HL-60 (cell line): ENCODE measurements around the gene TBC1D1.

ENCODE experiments used
- DNase-seq, 2 experiments: peaks; one replicate each; pipeline ENCODE4 v3.0.0-alpha.2; 2010 to 2020; ENCODE audit warnings: low read depth in 1 of 2, low spot score in 1 of 2
- H3K27ac ChIP-seq: fragments of 250-450 bp; sonication (Bioruptor Pico); replicated peaks from 2 replicates; pipeline ENCODE4 v1.5.1; 2020; ENCODE audit warnings: mild to moderate bottlenecking, moderate library complexity
- H3K27me3 ChIP-seq: fragments of 250-450 bp; sonication (Bioruptor Pico); 2 replicates; pipeline ENCODE4 v1.5.1; 2021; ENCODE audit warnings: mild to moderate bottlenecking, moderate library complexity; ENCODE audit not compliant: insufficient read depth, poor library complexity, severe bottlenecking
- H3K4me3 ChIP-seq: replicated peaks from 2 replicates; pipeline ENCODE4 v1.5.1; 2011; ENCODE audit warnings: mild to moderate bottlenecking, control low read depth, low read length; ENCODE audit not compliant: insufficient read depth
- GABPA ChIP-seq: IDR thresholded peaks from 2 replicates; pipeline ENCODE4 v1.6.1; 2012; ENCODE audit warnings: low read depth
- POLR2AphosphoS5 ChIP-seq: IDR thresholded peaks from 2 replicates; pipeline ENCODE4 v1.6.1; 2012; ENCODE audit warnings: low read depth
- SPI1 ChIP-seq: IDR thresholded peaks from 2 replicates; pipeline ENCODE4 v1.6.1; 2012; ENCODE audit warnings: low read depth, mild to moderate bottlenecking, borderline replicate concordance
- TF ChIP-seq, protein P1 (sequence below): IDR thresholded peaks from 2 replicates; pipeline ENCODE4 v1.6.1; 2012; ENCODE audit warnings: low read depth; ENCODE audit not compliant: insufficient replicate concordance
- TF ChIP-seq, protein P2 (sequence below): IDR thresholded peaks from one replicate; pipeline ENCODE4 v1.5.1; 2011; ENCODE audit warnings: low read length, control low read depth, inconsistent platforms; ENCODE audit not compliant: insufficient read depth

Gene TBC1D1

DNA sequence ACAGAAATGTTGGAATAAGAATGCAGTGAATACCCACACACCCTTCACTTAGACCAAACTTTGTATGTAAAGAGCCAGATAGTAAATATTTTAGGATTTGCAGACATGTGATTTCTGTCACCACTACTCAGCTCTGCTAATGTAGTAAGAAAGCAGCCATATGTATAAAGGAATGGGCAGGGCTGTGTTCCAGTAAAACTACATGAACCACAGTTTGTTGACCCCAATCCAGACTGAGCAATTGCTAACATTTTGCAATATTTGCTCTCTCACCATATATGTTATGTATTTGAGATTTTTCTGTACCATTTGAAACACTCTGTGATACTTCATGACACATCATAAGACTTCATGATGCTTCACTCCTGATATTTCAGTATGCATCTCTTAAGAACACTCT is 32.0 kb upstream of the TBC1D1 start:
- Histone ChIP-seq H3K4me3 (no peak overlapping the region), H3K27ac (no peak overlapping the region), H3K27me3 (no peaks in the 10 kb centered on the region)
- DNase-seq: no peak
- TF ChIP-seq SPI1 (no peak), GABPA (no peak), POLR2AphosphoS5 (no peak)
- TF ChIP-seq, protein P1, sequence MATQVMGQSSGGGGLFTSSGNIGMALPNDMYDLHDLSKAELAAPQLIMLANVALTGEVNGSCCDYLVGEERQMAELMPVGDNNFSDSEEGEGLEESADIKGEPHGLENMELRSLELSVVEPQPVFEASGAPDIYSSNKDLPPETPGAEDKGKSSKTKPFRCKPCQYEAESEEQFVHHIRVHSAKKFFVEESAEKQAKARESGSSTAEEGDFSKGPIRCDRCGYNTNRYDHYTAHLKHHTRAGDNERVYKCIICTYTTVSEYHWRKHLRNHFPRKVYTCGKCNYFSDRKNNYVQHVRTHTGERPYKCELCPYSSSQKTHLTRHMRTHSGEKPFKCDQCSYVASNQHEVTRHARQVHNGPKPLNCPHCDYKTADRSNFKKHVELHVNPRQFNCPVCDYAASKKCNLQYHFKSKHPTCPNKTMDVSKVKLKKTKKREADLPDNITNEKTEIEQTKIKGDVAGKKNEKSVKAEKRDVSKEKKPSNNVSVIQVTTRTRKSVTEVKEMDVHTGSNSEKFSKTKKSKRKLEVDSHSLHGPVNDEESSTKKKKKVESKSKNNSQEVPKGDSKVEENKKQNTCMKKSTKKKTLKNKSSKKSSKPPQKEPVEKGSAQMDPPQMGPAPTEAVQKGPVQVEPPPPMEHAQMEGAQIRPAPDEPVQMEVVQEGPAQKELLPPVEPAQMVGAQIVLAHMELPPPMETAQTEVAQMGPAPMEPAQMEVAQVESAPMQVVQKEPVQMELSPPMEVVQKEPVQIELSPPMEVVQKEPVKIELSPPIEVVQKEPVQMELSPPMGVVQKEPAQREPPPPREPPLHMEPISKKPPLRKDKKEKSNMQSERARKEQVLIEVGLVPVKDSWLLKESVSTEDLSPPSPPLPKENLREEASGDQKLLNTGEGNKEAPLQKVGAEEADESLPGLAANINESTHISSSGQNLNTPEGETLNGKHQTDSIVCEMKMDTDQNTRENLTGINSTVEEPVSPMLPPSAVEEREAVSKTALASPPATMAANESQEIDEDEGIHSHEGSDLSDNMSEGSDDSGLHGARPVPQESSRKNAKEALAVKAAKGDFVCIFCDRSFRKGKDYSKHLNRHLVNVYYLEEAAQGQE: no peak
- TF ChIP-seq, protein P2, sequence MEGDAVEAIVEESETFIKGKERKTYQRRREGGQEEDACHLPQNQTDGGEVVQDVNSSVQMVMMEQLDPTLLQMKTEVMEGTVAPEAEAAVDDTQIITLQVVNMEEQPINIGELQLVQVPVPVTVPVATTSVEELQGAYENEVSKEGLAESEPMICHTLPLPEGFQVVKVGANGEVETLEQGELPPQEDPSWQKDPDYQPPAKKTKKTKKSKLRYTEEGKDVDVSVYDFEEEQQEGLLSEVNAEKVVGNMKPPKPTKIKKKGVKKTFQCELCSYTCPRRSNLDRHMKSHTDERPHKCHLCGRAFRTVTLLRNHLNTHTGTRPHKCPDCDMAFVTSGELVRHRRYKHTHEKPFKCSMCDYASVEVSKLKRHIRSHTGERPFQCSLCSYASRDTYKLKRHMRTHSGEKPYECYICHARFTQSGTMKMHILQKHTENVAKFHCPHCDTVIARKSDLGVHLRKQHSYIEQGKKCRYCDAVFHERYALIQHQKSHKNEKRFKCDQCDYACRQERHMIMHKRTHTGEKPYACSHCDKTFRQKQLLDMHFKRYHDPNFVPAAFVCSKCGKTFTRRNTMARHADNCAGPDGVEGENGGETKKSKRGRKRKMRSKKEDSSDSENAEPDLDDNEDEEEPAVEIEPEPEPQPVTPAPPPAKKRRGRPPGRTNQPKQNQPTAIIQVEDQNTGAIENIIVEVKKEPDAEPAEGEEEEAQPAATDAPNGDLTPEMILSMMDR: no peak

DNA sequence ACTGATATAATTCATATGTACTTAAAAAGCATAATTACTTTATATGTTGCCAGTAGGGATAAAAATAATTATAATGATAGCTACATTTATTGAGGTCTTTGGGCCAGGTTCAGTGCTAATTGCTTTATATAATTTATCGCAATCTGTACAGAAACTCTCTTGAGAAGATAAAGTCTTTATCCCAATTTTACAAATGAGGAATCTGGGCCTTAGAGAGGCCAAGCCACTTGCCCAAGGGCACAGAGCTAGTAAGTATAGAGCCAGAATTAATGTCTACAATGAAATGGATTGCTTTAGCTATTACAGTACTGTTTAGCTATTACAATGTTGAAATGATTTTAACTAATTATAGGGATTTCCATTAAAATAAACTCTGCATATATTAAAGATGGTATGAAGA is 30.6 kb upstream of the TBC1D1 start:
- Histone ChIP-seq H3K4me3 (no peak overlapping the region), H3K27me3 (no peaks in the 10 kb centered on the region), H3K27ac (no peak overlapping the region)
- TF ChIP-seq, protein P2: no peak
- TF ChIP-seq SPI1 (no peak), POLR2AphosphoS5 (no peak), GABPA (no peak)
- TF ChIP-seq, protein P1: no peak
- DNase-seq: no peak

DNA sequence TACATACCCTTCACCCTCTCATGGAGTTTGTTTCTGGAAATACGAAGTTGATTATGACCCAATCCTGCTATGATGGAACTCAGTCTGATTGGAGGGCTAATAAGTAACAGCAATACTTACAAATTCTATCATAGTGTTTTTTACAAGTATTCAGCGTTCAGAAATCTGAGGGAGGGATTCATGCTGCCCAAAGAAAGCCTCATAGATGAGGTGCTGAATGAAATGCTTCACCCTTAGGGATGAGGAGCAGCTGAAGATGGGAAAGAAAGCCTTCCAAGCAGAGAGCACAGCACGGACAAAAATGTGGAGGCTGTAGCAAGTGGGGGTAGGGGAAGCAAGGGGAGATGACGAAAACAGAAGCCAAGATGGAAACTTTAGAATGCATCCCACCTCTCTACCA is 27.9 kb upstream of the TBC1D1 start:
- TF ChIP-seq, protein P2: no peak
- no peak for TF ChIP-seq SPI1
- no peak for TF ChIP-seq GABPA
- TF ChIP-seq, protein P1: no peak
- no peak for TF ChIP-seq POLR2AphosphoS5
- H3K27ac ChIP-seq: no peak overlapping the region
- no peak for DNase-seq
- H3K4me3 ChIP-seq: no peak overlapping the region
- H3K27me3 ChIP-seq: no peaks in the 10 kb centered on the region
